ENCODE measurements around the gene SMC1B.
"Not testable (repeated sequence)": the region's sequence is repeated elsewhere in the genome, so short reads cannot be mapped to it uniquely, and the experiment has no call there.

Gene SMC1B

DNA sequence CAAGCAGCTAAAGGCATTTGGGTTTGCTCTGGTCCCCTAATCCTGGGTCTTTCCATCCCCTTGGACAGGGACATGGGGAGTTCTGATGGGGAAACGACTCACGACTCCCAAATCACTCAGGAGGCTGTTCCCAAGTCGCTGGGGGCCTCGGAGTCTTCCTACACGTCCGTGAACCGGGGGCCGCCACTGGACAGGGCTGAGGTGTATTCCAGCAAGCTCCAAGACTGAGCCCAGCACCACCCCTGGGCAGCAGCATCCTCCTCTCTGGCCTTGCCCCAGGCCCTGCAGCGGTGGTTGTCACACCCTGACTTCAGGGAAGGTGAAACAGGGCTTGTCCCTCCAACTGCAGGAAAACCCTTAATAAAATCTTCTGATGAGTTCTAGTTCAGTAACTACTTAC lies 117.9 kb downstream of the SMC1B start:
- no peak for DNase-seq

GRCh38 chr22:45295004-45295403 lies 118.4 kb downstream of the SMC1B start:
- DNase-seq = not testable (repeated sequence)
